ENCODE data around the gene LYRM1. TPM values are rescaled to one million over a fixed set of nuclear protein-coding genes. Genes with fewer than 3 reads are reported as not detected.

Gene LYRM1
- total RNA-seq, 1 donor from 2014 or later, result 30.5 TPM

DNA sequence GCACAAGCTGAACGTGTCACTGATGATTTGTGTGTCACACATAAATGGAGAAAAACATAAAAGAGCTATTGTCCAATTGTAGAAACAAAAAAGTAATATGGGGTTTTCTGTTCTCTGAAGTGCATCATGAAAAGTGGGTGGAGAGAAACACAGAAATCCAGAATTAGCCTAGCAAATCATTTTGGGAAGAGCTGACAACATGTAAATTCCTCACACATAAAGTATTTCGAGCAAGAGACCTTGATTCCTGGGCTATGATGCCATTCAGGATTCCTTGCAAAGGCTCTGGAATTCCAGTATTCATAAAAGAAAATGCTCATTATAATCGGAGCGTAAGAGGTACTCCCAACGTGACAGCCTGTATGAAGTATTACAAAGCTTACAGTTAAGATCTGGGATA lies 1.5 kb upstream of the LYRM1 start:
- Mint-ChIP-seq H3K4me1 (ENCODE audit: low read depth) (peaks cover 63% of the 10 kb centered on the region), H3K9me3 (no peaks in the 10 kb centered on the region), H3K27ac (peak overlapping the region; percentile 97), H3K36me3 (ENCODE audit: low read depth) (peaks cover 75% of the 10 kb centered on the region), H3K4me3 (ENCODE audit: low read depth) (peak overlapping the region; percentile 90), H3K27me3 (ENCODE audit: low read depth) (no peaks in the 10 kb centered on the region)
- no peak for DNase-seq (ENCODE audit: low spot score)
- intact Hi-C loops (cut with micrococcal nuclease), result no loop called here

DNA sequence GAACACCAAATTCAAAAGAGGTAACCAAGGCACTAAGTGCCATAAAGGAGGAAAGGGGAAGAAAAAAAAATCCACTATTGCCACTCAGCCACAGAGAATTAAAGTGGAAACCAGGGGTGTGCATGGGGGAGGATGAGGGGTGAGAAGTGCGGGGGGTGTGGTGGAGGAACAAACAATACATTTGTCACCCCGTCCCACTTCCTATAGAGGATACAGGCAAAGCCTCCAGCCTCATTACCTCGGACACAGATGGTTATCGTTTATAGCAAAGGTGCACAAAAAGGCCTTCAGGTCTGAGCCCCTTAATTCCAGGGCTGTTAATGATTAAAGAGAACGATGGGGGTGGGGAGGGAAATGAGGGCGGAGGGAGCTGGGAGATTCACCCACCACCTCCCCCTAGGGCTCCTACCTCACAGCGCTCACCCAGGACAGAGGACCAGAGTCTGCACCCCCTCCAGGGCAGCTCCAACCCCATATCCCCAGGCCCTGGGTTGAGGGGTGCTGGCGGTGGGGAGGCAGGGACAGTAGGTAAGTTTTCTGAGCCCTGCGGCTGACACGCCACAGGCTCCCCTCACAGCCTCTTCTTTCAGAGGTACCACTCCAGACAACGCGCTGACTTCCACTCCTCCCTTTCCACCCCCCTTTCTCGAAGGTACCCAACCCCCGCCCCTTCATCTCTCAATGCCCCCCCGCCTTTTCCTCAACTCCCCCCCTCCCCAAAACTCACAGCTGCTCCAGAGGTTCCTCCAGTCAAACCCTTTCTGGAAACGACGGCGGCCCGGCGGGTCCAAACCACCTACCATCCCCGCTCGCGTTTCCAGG lies 883 bp upstream of the LYRM1 start:
- peaks cover 69% of the 10 kb centered on the region for H3K4me1 Mint-ChIP-seq (ENCODE audit: low read depth)
- intact Hi-C loops (cut with micrococcal nuclease), result loop anchor here (1.0 to 5.0 kb wide), 6 partner anchors 12 to 1293 kb away; no protein-coding TSS in a partner anchor
- H3K4me3 Mint-ChIP-seq (ENCODE audit: low read depth), result peak overlapping the region; percentile 90
- no peaks in the 10 kb centered on the region for H3K27me3 Mint-ChIP-seq (ENCODE audit: low read depth)
- no peaks in the 10 kb centered on the region for H3K9me3 Mint-ChIP-seq
- peaks cover 76% of the 10 kb centered on the region for H3K36me3 Mint-ChIP-seq (ENCODE audit: low read depth)
- H3K27ac Mint-ChIP-seq, result peak overlapping the region; percentile 97
- no peak for DNase-seq (ENCODE audit: low spot score)

DNA sequence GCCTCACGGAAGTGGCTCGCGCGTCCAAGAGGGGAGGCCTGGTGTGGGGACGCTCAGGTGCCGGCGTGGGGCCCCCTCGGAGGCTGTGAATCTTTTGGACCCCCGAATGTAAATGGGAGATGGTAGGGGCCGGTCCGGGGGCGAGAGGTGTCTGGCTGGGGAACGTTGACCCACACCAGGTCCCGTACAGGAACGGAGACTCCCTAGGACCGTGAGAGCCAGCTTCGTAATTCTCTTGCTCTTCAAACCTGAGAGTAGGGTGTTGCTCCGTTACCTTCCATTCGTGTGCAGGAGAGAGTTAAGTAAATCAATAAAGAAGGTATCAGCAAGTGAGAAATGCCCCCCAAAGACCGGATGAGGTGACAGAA lies 481 bp downstream of the LYRM1 start:
- Mint-ChIP-seq H3K27ac (peak overlapping the region; percentile 97), H3K4me3 (ENCODE audit: low read depth) (peak overlapping the region; percentile 90), H3K4me1 (ENCODE audit: low read depth) (peaks cover 74% of the 10 kb centered on the region), H3K27me3 (ENCODE audit: low read depth) (no peaks in the 10 kb centered on the region), H3K36me3 (ENCODE audit: low read depth) (peaks cover 75% of the 10 kb centered on the region), H3K9me3 (no peaks in the 10 kb centered on the region)
- DNase-seq (ENCODE audit: low spot score), result no peak
- intact Hi-C loops (cut with micrococcal nuclease), result loop anchor here (5.0 kb wide), 1 partner anchor 1291 kb away; no protein-coding TSS in a partner anchor

DNA sequence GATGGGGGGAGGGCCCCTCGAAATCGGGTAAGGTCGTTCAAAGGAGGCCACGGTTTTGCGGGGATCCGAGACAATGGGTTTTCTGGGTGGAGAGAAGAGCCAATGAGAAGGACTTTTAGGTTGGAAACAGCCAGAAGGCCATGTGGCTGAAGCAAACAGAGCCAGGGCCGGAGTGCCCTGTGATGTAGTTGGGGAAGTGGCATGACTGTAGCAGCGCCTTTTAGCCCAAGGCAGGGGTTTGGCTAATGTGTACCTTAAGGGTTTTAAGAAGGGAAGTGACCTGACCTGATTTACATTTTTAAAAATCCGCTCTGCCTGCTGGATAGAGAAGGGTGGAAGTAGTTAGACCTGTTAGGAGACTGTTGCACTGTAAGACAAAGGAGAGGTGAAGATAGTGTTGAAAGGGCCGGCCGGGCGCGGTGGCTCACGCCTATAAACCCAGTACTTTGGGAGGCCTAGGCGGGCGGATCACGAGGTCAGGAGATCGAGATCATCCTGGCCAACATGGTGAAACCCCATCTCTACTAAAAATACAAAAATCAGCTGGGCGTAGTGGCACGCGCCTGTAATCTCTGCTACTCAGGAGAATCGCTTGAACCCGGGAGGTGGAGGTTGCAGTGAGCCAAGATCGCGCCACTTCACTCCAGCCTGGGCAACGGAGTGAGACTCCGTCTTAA lies 1.0 kb downstream of the LYRM1 start:
- peaks cover 78% of the 10 kb centered on the region for H3K4me1 Mint-ChIP-seq (ENCODE audit: low read depth)
- peaks cover 80% of the 10 kb centered on the region for H3K36me3 Mint-ChIP-seq (ENCODE audit: low read depth)
- peak; percentile 22 for DNase-seq (ENCODE audit: low spot score)
- H3K9me3 Mint-ChIP-seq, result no peaks in the 10 kb centered on the region
- peak overlapping the region; percentile 97 for H3K27ac Mint-ChIP-seq
- intact Hi-C loops (cut with micrococcal nuclease), result loop anchor here (5.0 kb wide), 1 partner anchor 1291 kb away; no protein-coding TSS in a partner anchor
- H3K27me3 Mint-ChIP-seq (ENCODE audit: low read depth), result no peaks in the 10 kb centered on the region
- H3K4me3 Mint-ChIP-seq (ENCODE audit: low read depth), result peak overlapping the region; percentile 90

DNA sequence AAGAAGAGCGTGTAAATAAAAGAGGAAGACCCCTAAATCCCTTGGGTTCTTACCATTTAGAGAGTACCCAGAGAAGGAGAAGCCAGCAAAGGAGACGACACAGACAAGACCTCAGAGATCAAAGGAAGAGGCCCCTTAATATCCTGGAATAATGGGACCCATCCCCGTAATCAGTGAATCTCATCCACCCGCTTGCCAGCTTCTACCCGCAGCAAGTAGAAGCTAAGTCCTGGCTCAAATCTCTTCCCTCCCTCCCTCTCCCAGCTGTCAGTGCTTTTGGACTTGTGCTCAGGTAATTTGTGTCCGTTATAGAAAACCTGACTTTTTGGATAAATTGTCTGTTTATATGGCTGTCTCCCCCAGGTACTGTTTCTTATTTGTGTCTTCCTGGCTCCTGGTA lies 1.9 kb downstream of the LYRM1 start:
- no peaks in the 10 kb centered on the region for H3K9me3 Mint-ChIP-seq
- no peaks in the 10 kb centered on the region for H3K27me3 Mint-ChIP-seq (ENCODE audit: low read depth)
- H3K36me3 Mint-ChIP-seq (ENCODE audit: low read depth), result peaks cover 78% of the 10 kb centered on the region
- intact Hi-C loops (cut with micrococcal nuclease), result loop anchor here (5.0 kb wide), 1 partner anchor 1290 kb away; no protein-coding TSS in a partner anchor
- peak overlapping the region; percentile 90 for H3K4me3 Mint-ChIP-seq (ENCODE audit: low read depth)
- H3K4me1 Mint-ChIP-seq (ENCODE audit: low read depth), result peaks cover 73% of the 10 kb centered on the region
- peak overlapping the region; percentile 97 for H3K27ac Mint-ChIP-seq
- no peak for DNase-seq (ENCODE audit: low spot score)

DNA sequence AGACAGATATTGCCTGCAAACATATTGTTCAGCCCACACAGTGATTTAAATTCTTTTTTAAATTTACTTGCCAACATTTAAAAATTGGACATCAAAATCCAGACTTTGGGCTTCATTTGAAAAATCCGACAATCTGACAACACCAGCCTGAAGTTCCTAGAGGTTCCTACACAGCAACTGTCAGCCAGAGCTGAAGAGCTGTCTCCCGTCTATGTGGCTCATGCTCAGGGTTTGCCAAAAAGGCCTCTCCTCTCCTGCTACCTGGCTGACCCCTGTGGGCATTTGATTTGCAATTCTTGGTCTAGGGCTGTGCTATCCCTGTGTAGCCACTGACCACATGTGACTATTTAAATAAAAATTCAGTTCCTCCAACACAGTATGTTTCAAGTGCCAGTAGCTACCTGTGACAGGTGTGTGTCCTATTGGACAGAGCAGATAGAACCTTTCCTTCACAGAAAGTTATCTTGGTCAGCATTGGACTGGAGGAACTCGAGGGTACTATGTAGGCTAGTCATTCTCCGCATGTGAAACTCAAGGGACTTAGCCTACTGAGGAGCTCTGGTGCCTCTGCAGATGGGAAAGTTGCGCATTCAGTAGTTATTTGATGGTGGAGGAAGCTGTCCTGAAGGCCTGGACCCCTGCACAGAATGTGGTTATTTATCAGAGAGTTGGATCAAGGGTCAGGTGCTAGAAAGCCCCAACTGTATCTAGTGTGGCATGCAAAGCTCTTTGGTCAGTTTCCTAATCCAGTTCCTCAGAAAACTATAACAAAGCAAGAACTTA lies 2.7 kb downstream of the LYRM1 start:
- intact Hi-C loops (cut with micrococcal nuclease), result loop anchor here (5.0 kb wide), 1 partner anchor 1289 kb away; no protein-coding TSS in a partner anchor
- Mint-ChIP-seq H3K27me3 (ENCODE audit: low read depth) (no peaks in the 10 kb centered on the region), H3K4me3 (ENCODE audit: low read depth) (peak overlapping the region; percentile 40), H3K9me3 (no peaks in the 10 kb centered on the region), H3K4me1 (ENCODE audit: low read depth) (peaks cover 71% of the 10 kb centered on the region), H3K36me3 (ENCODE audit: low read depth) (peaks cover 76% of the 10 kb centered on the region), H3K27ac (peak overlapping the region; percentile 8)
- no peak for DNase-seq (ENCODE audit: low spot score)

DNA sequence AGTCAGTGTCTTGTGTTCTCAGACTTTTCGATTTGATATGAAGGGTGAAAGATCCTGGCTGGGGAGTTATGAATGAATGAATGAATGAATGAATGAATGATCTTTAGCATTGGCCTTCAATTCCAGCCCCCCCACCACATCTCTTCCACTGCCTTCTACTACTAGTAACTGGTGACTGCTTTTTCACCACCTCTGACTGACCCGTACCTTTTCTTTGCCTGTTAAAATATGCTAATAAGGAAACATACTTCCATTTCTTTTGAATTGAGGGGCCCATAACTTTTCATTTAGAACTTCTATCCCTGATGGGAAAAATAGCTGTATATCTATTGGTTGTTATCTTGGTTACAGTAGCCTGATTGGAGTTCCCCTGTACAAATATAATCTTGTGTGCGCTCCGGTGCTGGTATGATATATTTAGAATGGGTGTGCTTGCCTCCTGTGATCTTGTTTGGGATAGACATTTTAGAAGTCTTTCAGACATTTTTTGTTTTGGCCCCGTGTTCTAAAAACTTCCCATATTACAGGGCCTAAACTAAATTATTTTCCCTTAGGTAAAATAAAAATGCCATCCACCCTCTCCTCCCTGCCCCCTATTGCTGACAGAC lies 3.4 kb downstream of the LYRM1 start:
- intact Hi-C loops (cut with micrococcal nuclease), result loop anchor here (1.0 to 5.0 kb wide), 2 partner anchors 30 to 1288 kb away; no protein-coding TSS in a partner anchor
- H3K4me3 Mint-ChIP-seq (ENCODE audit: low read depth), result peak overlapping the region; percentile 40
- DNase-seq (ENCODE audit: low spot score), result no peak
- H3K27ac Mint-ChIP-seq, result peak overlapping the region; percentile 51
- peaks cover 69% of the 10 kb centered on the region for H3K4me1 Mint-ChIP-seq (ENCODE audit: low read depth)
- peaks cover 74% of the 10 kb centered on the region for H3K36me3 Mint-ChIP-seq (ENCODE audit: low read depth)
- H3K9me3 Mint-ChIP-seq, result no peaks in the 10 kb centered on the region
- H3K27me3 Mint-ChIP-seq (ENCODE audit: low read depth), result no peaks in the 10 kb centered on the region

DNA sequence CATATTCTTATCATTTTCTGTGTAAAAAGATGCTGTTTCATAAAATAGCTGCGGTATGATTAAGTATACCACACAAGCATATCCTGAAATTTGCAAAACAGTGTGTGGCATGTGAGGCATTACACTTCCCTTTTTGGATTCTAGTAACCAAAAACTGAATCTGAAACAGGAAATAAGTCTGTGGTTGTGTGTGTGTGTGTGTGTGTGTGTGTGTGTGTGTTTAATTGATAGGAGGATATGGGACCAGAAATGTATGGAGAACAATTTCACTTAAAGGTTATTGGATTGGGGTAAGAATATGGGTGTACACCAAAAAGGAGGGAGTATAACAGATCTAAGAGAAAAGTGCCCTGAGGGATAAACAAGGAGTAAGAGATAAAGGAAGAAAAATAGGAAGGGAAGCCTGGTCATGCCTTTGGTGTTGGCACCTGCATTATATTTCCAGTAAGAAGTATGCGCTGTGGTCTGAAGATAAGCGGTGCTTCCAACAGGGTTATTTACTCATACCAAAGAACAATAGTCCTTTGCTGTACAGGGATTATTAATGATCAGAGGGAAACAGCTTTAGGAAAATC lies 4.0 kb downstream of the LYRM1 start:
- H3K9me3 Mint-ChIP-seq, result no peaks in the 10 kb centered on the region
- peak overlapping the region; percentile 56 for H3K27ac Mint-ChIP-seq
- peaks cover 70% of the 10 kb centered on the region for H3K4me1 Mint-ChIP-seq (ENCODE audit: low read depth)
- H3K36me3 Mint-ChIP-seq (ENCODE audit: low read depth), result peaks cover 70% of the 10 kb centered on the region
- H3K27me3 Mint-ChIP-seq (ENCODE audit: low read depth), result no peaks in the 10 kb centered on the region
- peak; percentile 27 for DNase-seq (ENCODE audit: low spot score)
- H3K4me3 Mint-ChIP-seq (ENCODE audit: low read depth), result peak overlapping the region; percentile 40
- intact Hi-C loops (cut with micrococcal nuclease), result loop anchor here (1.0 to 5.0 kb wide), 2 partner anchors 30 to 1288 kb away; no protein-coding TSS in a partner anchor

DNA sequence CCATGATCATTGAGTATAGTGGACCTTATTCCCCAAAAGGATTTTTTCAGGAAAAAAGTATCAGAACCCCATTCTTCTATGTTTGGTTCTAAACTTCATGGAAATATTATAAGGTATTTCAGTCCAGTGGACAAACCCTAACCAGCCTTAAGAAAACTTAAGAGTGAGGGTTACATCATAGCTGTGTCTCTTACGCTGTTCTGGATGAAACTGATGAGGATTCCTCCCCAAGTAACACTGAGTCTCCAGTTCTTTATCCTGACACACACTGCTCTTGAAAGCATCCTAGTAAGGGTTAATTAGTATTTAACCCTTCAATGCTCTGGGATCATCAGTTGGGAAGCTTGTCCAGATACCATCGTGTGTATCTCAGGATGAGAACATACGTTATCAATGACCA lies 5.0 kb downstream of the LYRM1 start:
- peaks cover 80% of the 10 kb centered on the region for H3K4me1 Mint-ChIP-seq (ENCODE audit: low read depth)
- no peak for DNase-seq (ENCODE audit: low spot score)
- H3K27ac Mint-ChIP-seq, result no peak overlapping the region
- no peaks in the 10 kb centered on the region for H3K9me3 Mint-ChIP-seq
- intact Hi-C loops (cut with micrococcal nuclease), result no loop called here
- H3K27me3 Mint-ChIP-seq (ENCODE audit: low read depth), result no peaks in the 10 kb centered on the region
- H3K36me3 Mint-ChIP-seq (ENCODE audit: low read depth), result peaks cover 66% of the 10 kb centered on the region
- H3K4me3 Mint-ChIP-seq (ENCODE audit: low read depth), result no peak overlapping the region

DNA sequence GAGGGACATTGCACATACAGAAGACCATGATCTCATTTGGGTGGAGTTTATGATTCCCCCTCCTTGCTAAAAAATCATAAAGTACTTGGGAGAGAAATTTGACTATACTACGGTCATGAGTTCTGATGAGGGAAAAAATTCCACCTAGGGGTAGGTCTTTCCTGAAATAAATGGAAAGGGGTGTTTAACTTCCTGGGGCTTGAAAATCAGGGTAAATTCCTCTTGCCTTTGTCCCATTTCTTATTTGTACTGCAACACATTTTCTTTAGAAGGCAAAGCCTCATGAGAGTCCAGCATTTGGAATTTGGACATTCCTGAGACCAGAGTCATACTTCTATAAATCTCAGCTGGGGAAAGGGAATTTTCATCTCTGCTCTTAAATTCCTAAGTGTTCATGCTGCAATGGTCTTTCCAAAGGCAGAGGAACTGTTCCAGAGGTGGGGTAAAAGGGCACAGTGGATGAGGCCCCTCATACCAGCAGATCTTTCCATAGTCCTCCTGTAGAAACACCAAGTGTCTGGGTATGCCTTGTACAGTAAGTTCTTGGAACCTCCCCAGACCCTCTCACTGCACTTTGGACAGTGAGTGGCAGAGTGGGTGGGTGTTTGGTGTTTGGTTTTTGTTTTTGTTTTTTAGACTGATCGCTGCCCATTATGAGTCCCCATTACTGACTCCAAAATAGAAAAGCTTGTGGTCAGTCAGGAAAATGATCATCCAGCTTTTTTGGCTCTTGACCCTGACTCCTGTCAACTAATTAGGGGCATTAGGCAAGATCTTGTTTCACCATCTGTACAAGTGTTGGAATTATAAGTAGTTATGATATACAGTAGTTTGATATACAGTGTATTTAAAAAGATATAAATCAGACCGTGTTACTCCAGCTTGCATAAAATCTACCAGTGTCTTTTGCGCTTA lies 6.0 kb downstream of the LYRM1 start:
- intact Hi-C loops (cut with micrococcal nuclease), result no loop called here
- no peaks in the 10 kb centered on the region for H3K27me3 Mint-ChIP-seq (ENCODE audit: low read depth)
- H3K4me3 Mint-ChIP-seq (ENCODE audit: low read depth), result no peak overlapping the region
- no peaks in the 10 kb centered on the region for H3K9me3 Mint-ChIP-seq
- peaks cover 56% of the 10 kb centered on the region for H3K36me3 Mint-ChIP-seq (ENCODE audit: low read depth)
- H3K4me1 Mint-ChIP-seq (ENCODE audit: low read depth), result peaks cover 83% of the 10 kb centered on the region
- no peak for DNase-seq (ENCODE audit: low spot score)
- no peak overlapping the region for H3K27ac Mint-ChIP-seq

DNA sequence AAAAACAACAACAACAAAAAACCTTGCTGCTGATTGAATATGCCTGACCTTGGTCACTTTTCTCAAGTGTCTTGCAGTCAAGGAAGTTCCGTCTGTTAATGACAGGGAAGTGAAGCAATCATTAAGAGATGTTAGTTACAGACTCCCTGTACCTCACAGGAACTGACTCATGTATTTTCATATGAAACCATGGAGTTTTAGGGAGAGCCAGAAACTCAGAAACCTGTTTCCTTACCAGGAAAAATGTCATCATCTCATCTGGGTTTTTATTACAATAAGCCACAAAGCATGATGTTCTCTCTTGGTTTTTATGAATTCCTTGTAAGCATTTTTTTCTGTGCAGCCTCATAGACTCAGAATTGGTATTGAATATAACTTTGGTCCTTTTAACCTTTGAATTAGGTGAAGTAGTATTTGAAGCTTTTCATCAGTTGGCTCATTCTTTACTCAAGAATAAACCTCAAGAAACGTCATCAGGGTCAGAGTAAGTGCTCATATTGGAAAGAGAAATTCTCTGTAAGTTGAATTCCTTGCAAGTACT lies 10.3 kb downstream of the LYRM1 start:
- Mint-ChIP-seq H3K27ac (peak overlapping the region; percentile 95), H3K27me3 (ENCODE audit: low read depth) (no peaks in the 10 kb centered on the region), H3K4me1 (ENCODE audit: low read depth) (peaks cover 56% of the 10 kb centered on the region), H3K4me3 (ENCODE audit: low read depth) (peak overlapping the region; percentile 17), H3K36me3 (ENCODE audit: low read depth) (peaks cover 32% of the 10 kb centered on the region), H3K9me3 (no peaks in the 10 kb centered on the region)
- DNase-seq (ENCODE audit: low spot score), result no peak
- intact Hi-C loops (cut with micrococcal nuclease), result loop anchor here (1.0 to 5.0 kb wide), 6 partner anchors 11 to 104 kb away; partner anchors contain the start of genes DCUN1D3, ERI2, LYRM1 and REXO5

Data from activated T-helper 2 cell treated with anti-CD3 and anti-CD28 coated beads, Interferon-gamma antibody, Interleukin-2, Interleukin-4, amounts not matched to agents 10 μg/mL and 5 μg/mL and 100 μg/mL, durations not matched to agents 14 hours and 24 hours and 36 hours (primary cell).